GM21825 (cell line): ENCODE measurements around the gene TMEM223.
"Not testable (repeated sequence)": the region's sequence is repeated elsewhere in the genome, so short reads cannot be mapped to it uniquely, and the experiment has no call there.

Experiments used
- ATAC-seq: cut with Tn5 transposase; IDR thresholded peaks from one replicate; pipeline ENCODE4 v1.9.1; 2021; ENCODE audit warnings: mild to moderate bottlenecking, moderate library complexity; ENCODE audit not compliant: unreplicated experiment

Gene TMEM223

GRCh38 chr11:62791501-62792201, at the start of gene TMEM223:
Gene TMEM223, minus strand, starts transcription at chr11:62792006. Its CDS starts 12 bp downstream, at chr11:62791994.
- ATAC-seq = peak; percentile 64

GRCh38 chr11:62840721-62841360, 49.0 kb upstream of the TMEM223 start:
- not testable (repeated sequence) for ATAC-seq

- ATAC-seq = peak; percentile 50
These were observed 47.5 kb upstream of the TMEM223 start, which contains the start of gene WDR74 for GRCh38 chr11:62839050-62839945. Gene WDR74, minus strand, starts transcription at chr11:62839590. Its CDS starts 20 bp downstream, at chr11:62839570.

- no peak for ATAC-seq
These were observed 43.5 kb upstream of the TMEM223 start for GRCh38 chr11:62835336-62835735.

GRCh38 chr11:62832336-62833234, 40.8 kb upstream of the TMEM223 start, which contains the start of gene TEX54:
Gene TEX54, minus strand, starts transcription at chr11:62832841.
- ATAC-seq = peak; percentile 7

- peak; percentile 78 for ATAC-seq
These were observed 39.9 kb upstream of the TMEM223 start, which contains the start of gene STX5 for GRCh38 chr11:62831520-62832335. Gene STX5, minus strand, starts transcription at chr11:62832051. Its CDS starts 808 bp downstream, at chr11:62831243.

- no peak for ATAC-seq
These were observed 39.2 kb upstream of the TMEM223 start for GRCh38 chr11:62830904-62831519.

- not testable (repeated sequence) for ATAC-seq
These were observed 36.3 kb upstream of the TMEM223 start for GRCh38 chr11:62828130-62828529.

- ATAC-seq = no peak
These were observed 31.9 kb upstream of the TMEM223 start for GRCh38 chr11:62823677-62824076.

GRCh38 chr11:62817129-62817528, 25.3 kb upstream of the TMEM223 start:
- ATAC-seq = no peak

- no peak for ATAC-seq
These were observed 24.8 kb upstream of the TMEM223 start for GRCh38 chr11:62816557-62816956.

- ATAC-seq = no peak
These were observed 19.9 kb upstream of the TMEM223 start for GRCh38 chr11:62811659-62812058.

- ATAC-seq = no peak
These were observed 18.9 kb upstream of the TMEM223 start for GRCh38 chr11:62810748-62811147.

- no peak for ATAC-seq
These were observed 14.9 kb upstream of the TMEM223 start for GRCh38 chr11:62806611-62807121.

- ATAC-seq = no peak
These were observed 14.2 kb upstream of the TMEM223 start for GRCh38 chr11:62805961-62806441.

GRCh38 chr11:62805076-62805892, 13.5 kb upstream of the TMEM223 start, which contains the start of gene NXF1:
Gene NXF1, minus strand, starts transcription at chr11:62805440. Its CDS starts 84 bp downstream, at chr11:62805356.
- peak; percentile 83 for ATAC-seq

- ATAC-seq = peak; percentile 5
These were observed 12.7 kb upstream of the TMEM223 start for GRCh38 chr11:62804310-62805075.
